Liver (tissue), 9 donors: Measurements from ENCODE around the gene NAXD. TPM values are rescaled to one million over a fixed set of nuclear protein-coding genes. Genes with fewer than 3 reads are reported as not detected.

Experiments used
- DNase-seq: peaks from one replicate; pipeline ENCODE4 v3.0.0-alpha.2; 2017; ENCODE audit warnings: low spot score
- H3K27ac ChIP-seq, 2 donors: one replicate each; pipeline ENCODE4 v1.7.0; 2013; ENCODE audit warnings: inconsistent platforms in 2 of 2, low read length in 2 of 2, control low read depth in 1 of 2, low read depth in 1 of 2, mild to moderate bottlenecking in 1 of 2
- H3K27me3 ChIP-seq, 4 donors: one replicate each; pipeline versions ENCODE4 v1.6.1 to v1.7.0; 2013; ENCODE audit warnings: low read length in 3 of 4, inconsistent platforms in 1 of 4, mild to moderate bottlenecking in 1 of 4, moderate library complexity in 1 of 4; ENCODE audit not compliant: control insufficient read depth in 4 of 4, insufficient read depth in 4 of 4
- H3K36me3 ChIP-seq, 4 donors: one replicate each; pipeline versions ENCODE4 v1.6.1 to v1.7.0; 2013; ENCODE audit warnings: low read length in 3 of 4, mild to moderate bottlenecking in 3 of 4, low read depth in 1 of 4, moderate library complexity in 1 of 4; ENCODE audit not compliant: control insufficient read depth in 4 of 4, insufficient read depth in 3 of 4
- H3K4me1 ChIP-seq, 4 donors: one replicate each; pipeline versions ENCODE4 v1.6.1 to v1.7.0; 2013; ENCODE audit warnings: low read length in 3 of 4, mild to moderate bottlenecking in 3 of 4, moderate library complexity in 1 of 4; ENCODE audit not compliant: control insufficient read depth in 4 of 4, insufficient read depth in 4 of 4
- H3K4me3 ChIP-seq, 3 donors: one replicate each; pipeline versions ENCODE4 v1.6.1 to v1.7.0; 2013; ENCODE audit warnings: low read length in 3 of 3, control low read depth in 1 of 3, low read depth in 1 of 3, mild to moderate bottlenecking in 1 of 3
- H3K9ac ChIP-seq, 2 donors: one replicate each; pipeline ENCODE4 v1.7.0; 2013; ENCODE audit warnings: low read length in 2 of 2, mild to moderate bottlenecking in 2 of 2, moderate library complexity in 2 of 2, control low read depth in 1 of 2, low read depth in 1 of 2
- H3K9me3 ChIP-seq, 4 donors: one replicate each; pipeline versions ENCODE4 v1.6.1 to v1.7.0; 2013; ENCODE audit warnings: low read length in 3 of 4; ENCODE audit not compliant: control insufficient read depth in 4 of 4
- ATF3 ChIP-seq: IDR thresholded peaks from 2 replicates; pipeline ENCODE4 v1.6.1; 2016; ENCODE audit warnings: antibody characterized with exemption
- EGR1 ChIP-seq, 2 donors: IDR thresholded peaks; 2 replicates each; pipeline ENCODE4 v1.6.1; 2016 to 2018; ENCODE audit warnings: antibody characterized with exemption in 2 of 2, low read depth in 2 of 2
- FOXA1 ChIP-seq: IDR thresholded peaks from 2 replicates; pipeline ENCODE4 v1.6.1; 2016; ENCODE audit warnings: antibody characterized with exemption
- FOXA2 ChIP-seq: IDR thresholded peaks from 2 replicates; pipeline ENCODE4 v1.6.1; 2016; ENCODE audit warnings: antibody characterized with exemption
- GABPA ChIP-seq, 2 donors: IDR thresholded peaks in 1 of 2; conservative IDR thresholded peaks in 1 of 2; 2 replicates each; pipeline ENCODE4 v1.6.1; 2016; ENCODE audit warnings: antibody characterized with exemption in 2 of 2, mild to moderate bottlenecking in 1 of 2, moderate library complexity in 1 of 2
- HNF4A ChIP-seq, 2 donors: conservative IDR thresholded peaks; 2 replicates each; pipeline ENCODE4 v1.6.1; 2016; ENCODE audit warnings: antibody characterized with exemption in 2 of 2, mild to moderate bottlenecking in 2 of 2
- HNF4G ChIP-seq: IDR thresholded peaks from 2 replicates; pipeline ENCODE4 v1.6.1; 2016; ENCODE audit warnings: antibody characterized with exemption
- JUND ChIP-seq, 2 donors: IDR thresholded peaks; 2 replicates each; pipeline ENCODE4 v1.6.1; 2016; ENCODE audit warnings: antibody characterized with exemption in 2 of 2
- MAX ChIP-seq: IDR thresholded peaks from 2 replicates; pipeline ENCODE4 v1.6.1; 2016; ENCODE audit warnings: antibody characterized with exemption
- NR2F2 ChIP-seq: IDR thresholded peaks from 2 replicates; pipeline ENCODE4 v1.6.1; 2016; ENCODE audit warnings: antibody characterized with exemption
- RAD21 ChIP-seq, 2 donors: IDR thresholded peaks; 2 replicates each; pipeline ENCODE4 v1.6.1; 2016; ENCODE audit warnings: antibody characterized with exemption in 2 of 2, mild to moderate bottlenecking in 2 of 2
- REST ChIP-seq: IDR thresholded peaks from 2 replicates; pipeline ENCODE4 v1.6.1; 2016; ENCODE audit warnings: antibody characterized with exemption, mild to moderate bottlenecking
- RXRA ChIP-seq, 2 donors: IDR thresholded peaks; 2 replicates each; pipeline ENCODE4 v1.6.1; 2017 to 2018; ENCODE audit warnings: antibody characterized with exemption in 2 of 2, mild to moderate bottlenecking in 1 of 2
- SP1 ChIP-seq: IDR thresholded peaks from 2 replicates; pipeline ENCODE4 v1.6.1; 2018; ENCODE audit warnings: antibody characterized with exemption, mild to moderate bottlenecking
- TAF1 ChIP-seq: conservative IDR thresholded peaks from 2 replicates; pipeline ENCODE4 v1.6.1; 2016; ENCODE audit warnings: antibody characterized with exemption, mild to moderate bottlenecking
- YY1 ChIP-seq: IDR thresholded peaks from 2 replicates; pipeline ENCODE4 v1.6.1; 2016; ENCODE audit warnings: antibody characterized with exemption, mild to moderate bottlenecking
- WGBS: extraction: QIAGEN DNeasy Blood & Tissue Kit; methylation state at CpG from one replicate; pipeline ENCODE4 v1.1.7; 2013; 5-methylcytosine and 5-hydroxymethylcytosine counted together
- polyA plus RNA-seq, 2 donors: library from polyadenylated mRNA; stranded (reverse) in 1 of 2; unstranded in 1 of 2; fragments of 200-250 nt in 1 of 2; fragments of >200 nt in 1 of 2; fragmentation: Nextera tagmentation in 1 of 2; extraction: Ambion mirVana in 1 of 2; gene quantifications; one replicate each; pipeline versions ENCODE4 v1.2.1 to v1.2.3, GENCODE V29; 2013 to 2015
- total RNA-seq, 2 donors: library from RNA; depleted of rRNA; stranded (reverse); fragments of >200 nt; gene quantifications; one replicate each; pipeline ENCODE4 v1.2.3, GENCODE V29; 2014
- TF ChIP-seq, protein P1 (sequence below): fragments of 150-350 bp; IDR thresholded peaks from 2 replicates; pipeline ENCODE4 v1.5.1; 2017; ENCODE audit warnings: improper control_type of control experiment, low read depth, low read length; ENCODE audit not compliant: missing input control
- TF ChIP-seq, protein P2 (sequence below): IDR thresholded peaks from 2 replicates; pipeline ENCODE4 v1.6.1; 2016; ENCODE audit warnings: antibody characterized with exemption
- donor health status: healthy.
- donor health status: healthy.
- donor health status: healthy.
- donor health status: healthy.
- donor health status: healthy.

Gene NAXD
- 10 to 100 TPM; 19.0 to 34.1 TPM for total RNA-seq
- 10 to 100 TPM; 21.2 to 40.5 TPM for polyA plus RNA-seq

- peak; percentile 89 for DNase-seq
- Histone ChIP-seq H3K4me3 (peak within 1 kb of the TSS; percentile 51 to 89 (median 87)), H3K9me3 (no peaks in the 10 kb centered on the region), H3K27me3 (no peaks in the 10 kb centered on the region), H3K36me3 (no peaks in the 10 kb centered on the region), H3K27ac (peak within 1 kb of the TSS; percentile 98 to 99), H3K9ac (peak within 1 kb of the TSS; percentile 86 to 94), H3K4me1 (peaks cover 10 to 43% (median 26%) of the 10 kb centered on the region in 4 donors)
- WGBS = 2% methylated on average over 95 of the region's 95 CpGs
- TF ChIP-seq SP1 = peak; percentile 80
- no peak for TF ChIP-seq FOXA1
- TF ChIP-seq YY1 = peak; percentile 98
- TF ChIP-seq, protein P1, sequence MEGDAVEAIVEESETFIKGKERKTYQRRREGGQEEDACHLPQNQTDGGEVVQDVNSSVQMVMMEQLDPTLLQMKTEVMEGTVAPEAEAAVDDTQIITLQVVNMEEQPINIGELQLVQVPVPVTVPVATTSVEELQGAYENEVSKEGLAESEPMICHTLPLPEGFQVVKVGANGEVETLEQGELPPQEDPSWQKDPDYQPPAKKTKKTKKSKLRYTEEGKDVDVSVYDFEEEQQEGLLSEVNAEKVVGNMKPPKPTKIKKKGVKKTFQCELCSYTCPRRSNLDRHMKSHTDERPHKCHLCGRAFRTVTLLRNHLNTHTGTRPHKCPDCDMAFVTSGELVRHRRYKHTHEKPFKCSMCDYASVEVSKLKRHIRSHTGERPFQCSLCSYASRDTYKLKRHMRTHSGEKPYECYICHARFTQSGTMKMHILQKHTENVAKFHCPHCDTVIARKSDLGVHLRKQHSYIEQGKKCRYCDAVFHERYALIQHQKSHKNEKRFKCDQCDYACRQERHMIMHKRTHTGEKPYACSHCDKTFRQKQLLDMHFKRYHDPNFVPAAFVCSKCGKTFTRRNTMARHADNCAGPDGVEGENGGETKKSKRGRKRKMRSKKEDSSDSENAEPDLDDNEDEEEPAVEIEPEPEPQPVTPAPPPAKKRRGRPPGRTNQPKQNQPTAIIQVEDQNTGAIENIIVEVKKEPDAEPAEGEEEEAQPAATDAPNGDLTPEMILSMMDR = no peak
- TF ChIP-seq RXRA (IDR thresholded peaks at IDR 0.05) = peak; percentile 48 to 66
- peak; percentile 14 for TF ChIP-seq HNF4G
- TF ChIP-seq TAF1 = peak; percentile 68
- TF ChIP-seq NR2F2 = peak; percentile 40
- peak; percentile 60 for TF ChIP-seq MAX
- TF ChIP-seq GABPA (IDR thresholded peaks at IDR 0.05 in 1 of 2, conservative IDR thresholded peaks at IDR 0.05 in 1 of 2) = peak; percentile 87 to 96
- TF ChIP-seq JUND (IDR thresholded peaks at IDR 0.05) = no peak
- no peak for TF ChIP-seq ATF3
- peak; percentile 72 to 75 for TF ChIP-seq EGR1 (IDR thresholded peaks at IDR 0.05; ENCODE audit: low read depth in 2 of 2)
- TF ChIP-seq, protein P2, sequence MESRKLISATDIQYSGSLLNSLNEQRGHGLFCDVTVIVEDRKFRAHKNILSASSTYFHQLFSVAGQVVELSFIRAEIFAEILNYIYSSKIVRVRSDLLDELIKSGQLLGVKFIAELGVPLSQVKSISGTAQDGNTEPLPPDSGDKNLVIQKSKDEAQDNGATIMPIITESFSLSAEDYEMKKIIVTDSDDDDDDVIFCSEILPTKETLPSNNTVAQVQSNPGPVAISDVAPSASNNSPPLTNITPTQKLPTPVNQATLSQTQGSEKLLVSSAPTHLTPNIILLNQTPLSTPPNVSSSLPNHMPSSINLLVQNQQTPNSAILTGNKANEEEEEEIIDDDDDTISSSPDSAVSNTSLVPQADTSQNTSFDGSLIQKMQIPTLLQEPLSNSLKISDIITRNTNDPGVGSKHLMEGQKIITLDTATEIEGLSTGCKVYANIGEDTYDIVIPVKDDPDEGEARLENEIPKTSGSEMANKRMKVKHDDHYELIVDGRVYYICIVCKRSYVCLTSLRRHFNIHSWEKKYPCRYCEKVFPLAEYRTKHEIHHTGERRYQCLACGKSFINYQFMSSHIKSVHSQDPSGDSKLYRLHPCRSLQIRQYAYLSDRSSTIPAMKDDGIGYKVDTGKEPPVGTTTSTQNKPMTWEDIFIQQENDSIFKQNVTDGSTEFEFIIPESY = peak; percentile 67
- no peak for TF ChIP-seq FOXA2
- peak; percentile 89 for TF ChIP-seq REST
- peak; percentile 18 to 50 for TF ChIP-seq RAD21 (IDR thresholded peaks at IDR 0.05)
- TF ChIP-seq HNF4A (conservative IDR thresholded peaks at IDR 0.05) = peak; percentile 66 to 70
Measured at GRCh38 chr13:110615322-110616102, at the start of gene NAXD. TSS of gene NAXD (plus strand) at chr13:110615545. CDS start at chr13:110615602, 57 bp downstream.
